GM23338 (cell line): ENCODE results near the gene PDE4D. TPM values are rescaled to one million over a fixed set of nuclear protein-coding genes. Genes with fewer than 3 reads are reported as not detected.

Experiments used
- ATAC-seq: fragments of 200-7000 bp; cut with Tn5 transposase; 3 replicates; pipeline ENCODE4 v1.9.1; 2020
- DNase-seq: peaks from one replicate; pipeline ENCODE4 v3.0.0-alpha.2; 2015; ENCODE audit warnings: low spot score
- H2AFZ ChIP-seq: fragments of 200-600 bp; sonication (generic); 2 replicates; pipeline ENCODE4 v1.8.0; 2016; ENCODE audit warnings: antibody characterized with exemption, mild to moderate bottlenecking, moderate library complexity
- H3F3A ChIP-seq: fragments of 200-600 bp; sonication (generic); replicated peaks from 2 replicates; pipeline ENCODE4 v1.8.0; 2017; ENCODE audit warnings: antibody characterized with exemption, mixed run types, low read depth
- H3K27ac ChIP-seq: fragments of 200-600 bp; sonication (generic); 2 replicates; pipeline ENCODE4 v1.6.1; 2016; ENCODE audit warnings: low read depth
- H3K27me3 ChIP-seq: fragments of 200-600 bp; sonication (generic); 2 replicates; pipeline ENCODE4 v1.8.0; 2016; ENCODE audit warnings: mild to moderate bottlenecking, mixed run types, moderate library complexity; ENCODE audit not compliant: insufficient read depth
- H3K36me3 ChIP-seq: fragments of 200-600 bp; sonication (generic); 2 replicates; pipeline ENCODE4 v1.8.0; 2016; ENCODE audit warnings: mild to moderate bottlenecking; ENCODE audit not compliant: insufficient read depth
- H3K4me1 ChIP-seq: fragments of 200-600 bp; sonication (generic); 2 replicates; pipeline ENCODE4 v1.8.0; 2016; ENCODE audit warnings: mild to moderate bottlenecking, moderate library complexity; ENCODE audit not compliant: insufficient read depth
- H3K4me2 ChIP-seq: fragments of 200-600 bp; sonication (generic); 2 replicates; pipeline ENCODE4 v1.7.1; 2017; ENCODE audit warnings: mixed run types
- H3K4me3 ChIP-seq: fragments of 200-600 bp; sonication (generic); 2 replicates; pipeline ENCODE4 v1.6.1; 2016; ENCODE audit warnings: mixed run types
- H3K79me2 ChIP-seq: fragments of 200-600 bp; sonication (generic); replicated peaks from 2 replicates; pipeline ENCODE4 v1.8.0; 2017; ENCODE audit warnings: mild to moderate bottlenecking; ENCODE audit not compliant: insufficient read depth
- H3K9me2 ChIP-seq: fragments of 200-600 bp; sonication (generic); 2 replicates; pipeline ENCODE4 v1.8.0; 2017; ENCODE audit not compliant: insufficient read depth
- H4K20me1 ChIP-seq: fragments of 200-600 bp; sonication (generic); replicated peaks from 2 replicates; pipeline ENCODE4 v1.8.0; 2017; ENCODE audit warnings: mild to moderate bottlenecking; ENCODE audit not compliant: insufficient read depth
- H3K27ac Mint-ChIP-seq: 2 replicates; pipeline ENCODE4 v1.8.0; 2020; ENCODE audit warnings: inconsistent platforms, mild to moderate bottlenecking, moderate library complexity, mixed read lengths
- H3K27me3 Mint-ChIP-seq: 3 replicates; pipeline ENCODE4 v1.8.0; 2022; ENCODE audit warnings: low read depth, mild to moderate bottlenecking, moderate library complexity, mixed read lengths, inconsistent platforms; ENCODE audit not compliant: insufficient read depth, poor library complexity
- H3K36me3 Mint-ChIP-seq: 3 replicates; pipeline ENCODE4 v1.8.0; 2021; ENCODE audit warnings: low read depth, mild to moderate bottlenecking, inconsistent platforms, moderate library complexity, mixed read lengths
- H3K4me1 Mint-ChIP-seq: 3 replicates; pipeline ENCODE4 v1.8.0; 2020; ENCODE audit warnings: mild to moderate bottlenecking, inconsistent platforms, mixed read lengths
- H3K4me3 Mint-ChIP-seq: 3 replicates; pipeline ENCODE4 v1.8.0; 2021; ENCODE audit warnings: moderate library complexity, mild to moderate bottlenecking, inconsistent platforms, mixed read lengths
- H3K9me3 Mint-ChIP-seq: 3 replicates; pipeline ENCODE4 v1.8.0; 2020; ENCODE audit warnings: moderate library complexity, mild to moderate bottlenecking, inconsistent platforms, mixed read lengths
- CREB1 ChIP-seq: fragments of 250-450 bp; sonication (Bioruptor Pico); IDR thresholded peaks from 2 replicates; pipeline ENCODE4 v1.5.0; 2020; ENCODE audit warnings: low read depth, mild to moderate bottlenecking, moderate library complexity
- EZH2 ChIP-seq: fragments of 200-600 bp; sonication (generic); IDR thresholded peaks from one replicate; pipeline ENCODE4 v1.8.0; 2017; ENCODE audit warnings: antibody characterized with exemption, mild to moderate bottlenecking, low read depth; ENCODE audit not compliant: unreplicated experiment
- EZH2phosphoT487 ChIP-seq: fragments of 200-600 bp; sonication (generic); IDR thresholded peaks from one replicate; pipeline ENCODE4 v1.8.1; 2018; ENCODE audit warnings: antibody characterized with exemption; ENCODE audit not compliant: unreplicated experiment
- JUNB ChIP-seq: IDR thresholded peaks from one replicate; pipeline ENCODE4 v1.6.1; 2016; ENCODE audit warnings: antibody characterized with exemption; ENCODE audit not compliant: unreplicated experiment
- NANOG ChIP-seq: IDR thresholded peaks from 2 replicates; pipeline ENCODE4 v1.6.1; 2016; ENCODE audit warnings: antibody characterized with exemption, borderline replicate concordance
- POLR2AphosphoS5 ChIP-seq: IDR thresholded peaks from 2 replicates; pipeline ENCODE4 v1.6.1; 2016; ENCODE audit warnings: antibody characterized with exemption, low read depth
- STAT1 ChIP-seq: IDR thresholded peaks from one replicate; pipeline ENCODE4 v1.6.1; 2016; ENCODE audit warnings: antibody characterized with exemption; ENCODE audit not compliant: unreplicated experiment
- ZNF114 ChIP-seq: fragments of 250-450 bp; sonication (Bioruptor Pico); IDR thresholded peaks from 2 replicates; pipeline ENCODE4 v1.5.0; 2020; ENCODE audit warnings: mild to moderate bottlenecking, moderate library complexity
- ZNF331 ChIP-seq: fragments of 250-450 bp; sonication (Bioruptor Pico); IDR thresholded peaks from 2 replicates; pipeline ENCODE4 v1.5.0; 2020; ENCODE audit warnings: low read depth, mild to moderate bottlenecking, moderate library complexity
- polyA plus RNA-seq: library from polyadenylated mRNA; unstranded; fragments of >200 nt; fragmentation: Nextera tagmentation; extraction: Ambion mirVana; gene quantifications from 2 replicates; pipeline ENCODE4 v1.2.1, GENCODE V29; 2016
- total RNA-seq: library from RNA; depleted of rRNA; stranded (reverse); fragments of >200 nt; shearing (Covaris generic); gene quantifications from 2 replicates; pipeline ENCODE4 v1.2.3, GENCODE V29; 2014
- TF ChIP-seq, protein P1 (sequence below): IDR thresholded peaks from 2 replicates; pipeline ENCODE4 v1.6.1; 2016; ENCODE audit warnings: antibody characterized with exemption
- TF ChIP-seq, protein P2 (sequence below), 2 experiments: fragments of 200-600 bp in 1 of 2; sonication (generic) in 1 of 2; conservative IDR thresholded peaks; 2 replicates each; pipeline versions ENCODE4 v1.5.1 to v1.6.1; 2016 to 2017; ENCODE audit warnings: antibody characterized with exemption in 2 of 2, low read depth in 2 of 2, mild to moderate bottlenecking in 2 of 2, moderate library complexity in 1 of 2
- TF ChIP-seq, protein P3 (sequence below): IDR thresholded peaks from one replicate; pipeline ENCODE4 v1.6.1; 2018; ENCODE audit warnings: antibody characterized with exemption; ENCODE audit not compliant: unreplicated experiment
- TF ChIP-seq, protein P4 (sequence below): fragments of 250-450 bp; sonication (Bioruptor Pico); IDR thresholded peaks from 2 replicates; pipeline ENCODE4 v1.5.0; 2020; ENCODE audit warnings: mild to moderate bottlenecking, moderate library complexity

Gene PDE4D
- total and polyA plus RNA-seq, 2 experiments from 2014 or later, result 2.1 to 4.7 TPM

DNA sequence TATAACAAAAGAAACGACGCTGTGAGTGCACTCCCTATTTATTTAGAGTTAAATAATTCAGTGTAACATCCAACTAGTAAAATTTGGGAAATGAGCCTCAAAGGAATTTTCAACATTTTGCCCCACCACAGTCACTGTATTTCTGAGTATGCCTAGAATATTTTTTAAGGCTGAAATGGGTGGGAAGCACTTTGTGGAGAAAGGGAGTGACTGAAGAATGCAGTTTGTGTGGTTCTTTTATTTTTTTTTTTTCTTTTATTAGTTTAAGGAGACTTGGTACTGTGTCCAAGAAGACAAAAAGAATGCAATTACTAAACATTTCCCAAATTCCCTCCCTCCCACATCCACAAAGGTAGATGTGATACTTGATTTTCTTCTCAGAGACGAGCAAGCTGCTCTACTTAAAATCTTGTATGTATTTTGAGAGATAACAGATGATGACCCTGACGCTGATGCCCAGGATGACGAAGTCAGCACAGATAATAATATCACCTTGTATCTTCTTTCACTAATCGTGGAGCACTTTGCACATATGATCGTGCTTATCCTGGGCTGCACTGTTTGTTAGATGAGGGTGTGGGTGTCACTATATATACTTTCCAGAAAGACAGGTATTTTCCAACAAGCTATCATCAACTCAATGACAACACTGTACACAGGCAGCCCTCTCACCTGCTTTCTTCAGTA lies 724.3 kb downstream of the PDE4D start:
- H2AFZ ChIP-seq, result no peak overlapping the region
- TF ChIP-seq POLR2AphosphoS5, result no peak
- TF ChIP-seq NANOG, result no peak
- TF ChIP-seq, protein P1, sequence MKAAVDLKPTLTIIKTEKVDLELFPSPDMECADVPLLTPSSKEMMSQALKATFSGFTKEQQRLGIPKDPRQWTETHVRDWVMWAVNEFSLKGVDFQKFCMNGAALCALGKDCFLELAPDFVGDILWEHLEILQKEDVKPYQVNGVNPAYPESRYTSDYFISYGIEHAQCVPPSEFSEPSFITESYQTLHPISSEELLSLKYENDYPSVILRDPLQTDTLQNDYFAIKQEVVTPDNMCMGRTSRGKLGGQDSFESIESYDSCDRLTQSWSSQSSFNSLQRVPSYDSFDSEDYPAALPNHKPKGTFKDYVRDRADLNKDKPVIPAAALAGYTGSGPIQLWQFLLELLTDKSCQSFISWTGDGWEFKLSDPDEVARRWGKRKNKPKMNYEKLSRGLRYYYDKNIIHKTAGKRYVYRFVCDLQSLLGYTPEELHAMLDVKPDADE, result no peak
- no peak for TF ChIP-seq ZNF331 (CRISPR knock-in tag)
- TF ChIP-seq, protein P2, sequence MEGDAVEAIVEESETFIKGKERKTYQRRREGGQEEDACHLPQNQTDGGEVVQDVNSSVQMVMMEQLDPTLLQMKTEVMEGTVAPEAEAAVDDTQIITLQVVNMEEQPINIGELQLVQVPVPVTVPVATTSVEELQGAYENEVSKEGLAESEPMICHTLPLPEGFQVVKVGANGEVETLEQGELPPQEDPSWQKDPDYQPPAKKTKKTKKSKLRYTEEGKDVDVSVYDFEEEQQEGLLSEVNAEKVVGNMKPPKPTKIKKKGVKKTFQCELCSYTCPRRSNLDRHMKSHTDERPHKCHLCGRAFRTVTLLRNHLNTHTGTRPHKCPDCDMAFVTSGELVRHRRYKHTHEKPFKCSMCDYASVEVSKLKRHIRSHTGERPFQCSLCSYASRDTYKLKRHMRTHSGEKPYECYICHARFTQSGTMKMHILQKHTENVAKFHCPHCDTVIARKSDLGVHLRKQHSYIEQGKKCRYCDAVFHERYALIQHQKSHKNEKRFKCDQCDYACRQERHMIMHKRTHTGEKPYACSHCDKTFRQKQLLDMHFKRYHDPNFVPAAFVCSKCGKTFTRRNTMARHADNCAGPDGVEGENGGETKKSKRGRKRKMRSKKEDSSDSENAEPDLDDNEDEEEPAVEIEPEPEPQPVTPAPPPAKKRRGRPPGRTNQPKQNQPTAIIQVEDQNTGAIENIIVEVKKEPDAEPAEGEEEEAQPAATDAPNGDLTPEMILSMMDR (conservative IDR thresholded peaks at IDR 0.05; ENCODE audit: low read depth in 2 of 2), result no peak
- TF ChIP-seq STAT1, result no peak
- TF ChIP-seq ZNF114, result no peak
- no peak for TF ChIP-seq EZH2
- TF ChIP-seq, protein P3, sequence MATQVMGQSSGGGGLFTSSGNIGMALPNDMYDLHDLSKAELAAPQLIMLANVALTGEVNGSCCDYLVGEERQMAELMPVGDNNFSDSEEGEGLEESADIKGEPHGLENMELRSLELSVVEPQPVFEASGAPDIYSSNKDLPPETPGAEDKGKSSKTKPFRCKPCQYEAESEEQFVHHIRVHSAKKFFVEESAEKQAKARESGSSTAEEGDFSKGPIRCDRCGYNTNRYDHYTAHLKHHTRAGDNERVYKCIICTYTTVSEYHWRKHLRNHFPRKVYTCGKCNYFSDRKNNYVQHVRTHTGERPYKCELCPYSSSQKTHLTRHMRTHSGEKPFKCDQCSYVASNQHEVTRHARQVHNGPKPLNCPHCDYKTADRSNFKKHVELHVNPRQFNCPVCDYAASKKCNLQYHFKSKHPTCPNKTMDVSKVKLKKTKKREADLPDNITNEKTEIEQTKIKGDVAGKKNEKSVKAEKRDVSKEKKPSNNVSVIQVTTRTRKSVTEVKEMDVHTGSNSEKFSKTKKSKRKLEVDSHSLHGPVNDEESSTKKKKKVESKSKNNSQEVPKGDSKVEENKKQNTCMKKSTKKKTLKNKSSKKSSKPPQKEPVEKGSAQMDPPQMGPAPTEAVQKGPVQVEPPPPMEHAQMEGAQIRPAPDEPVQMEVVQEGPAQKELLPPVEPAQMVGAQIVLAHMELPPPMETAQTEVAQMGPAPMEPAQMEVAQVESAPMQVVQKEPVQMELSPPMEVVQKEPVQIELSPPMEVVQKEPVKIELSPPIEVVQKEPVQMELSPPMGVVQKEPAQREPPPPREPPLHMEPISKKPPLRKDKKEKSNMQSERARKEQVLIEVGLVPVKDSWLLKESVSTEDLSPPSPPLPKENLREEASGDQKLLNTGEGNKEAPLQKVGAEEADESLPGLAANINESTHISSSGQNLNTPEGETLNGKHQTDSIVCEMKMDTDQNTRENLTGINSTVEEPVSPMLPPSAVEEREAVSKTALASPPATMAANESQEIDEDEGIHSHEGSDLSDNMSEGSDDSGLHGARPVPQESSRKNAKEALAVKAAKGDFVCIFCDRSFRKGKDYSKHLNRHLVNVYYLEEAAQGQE, result no peak
- TF ChIP-seq JUNB, result no peak
- TF ChIP-seq EZH2phosphoT487, result no peak
- TF ChIP-seq, protein P4, sequence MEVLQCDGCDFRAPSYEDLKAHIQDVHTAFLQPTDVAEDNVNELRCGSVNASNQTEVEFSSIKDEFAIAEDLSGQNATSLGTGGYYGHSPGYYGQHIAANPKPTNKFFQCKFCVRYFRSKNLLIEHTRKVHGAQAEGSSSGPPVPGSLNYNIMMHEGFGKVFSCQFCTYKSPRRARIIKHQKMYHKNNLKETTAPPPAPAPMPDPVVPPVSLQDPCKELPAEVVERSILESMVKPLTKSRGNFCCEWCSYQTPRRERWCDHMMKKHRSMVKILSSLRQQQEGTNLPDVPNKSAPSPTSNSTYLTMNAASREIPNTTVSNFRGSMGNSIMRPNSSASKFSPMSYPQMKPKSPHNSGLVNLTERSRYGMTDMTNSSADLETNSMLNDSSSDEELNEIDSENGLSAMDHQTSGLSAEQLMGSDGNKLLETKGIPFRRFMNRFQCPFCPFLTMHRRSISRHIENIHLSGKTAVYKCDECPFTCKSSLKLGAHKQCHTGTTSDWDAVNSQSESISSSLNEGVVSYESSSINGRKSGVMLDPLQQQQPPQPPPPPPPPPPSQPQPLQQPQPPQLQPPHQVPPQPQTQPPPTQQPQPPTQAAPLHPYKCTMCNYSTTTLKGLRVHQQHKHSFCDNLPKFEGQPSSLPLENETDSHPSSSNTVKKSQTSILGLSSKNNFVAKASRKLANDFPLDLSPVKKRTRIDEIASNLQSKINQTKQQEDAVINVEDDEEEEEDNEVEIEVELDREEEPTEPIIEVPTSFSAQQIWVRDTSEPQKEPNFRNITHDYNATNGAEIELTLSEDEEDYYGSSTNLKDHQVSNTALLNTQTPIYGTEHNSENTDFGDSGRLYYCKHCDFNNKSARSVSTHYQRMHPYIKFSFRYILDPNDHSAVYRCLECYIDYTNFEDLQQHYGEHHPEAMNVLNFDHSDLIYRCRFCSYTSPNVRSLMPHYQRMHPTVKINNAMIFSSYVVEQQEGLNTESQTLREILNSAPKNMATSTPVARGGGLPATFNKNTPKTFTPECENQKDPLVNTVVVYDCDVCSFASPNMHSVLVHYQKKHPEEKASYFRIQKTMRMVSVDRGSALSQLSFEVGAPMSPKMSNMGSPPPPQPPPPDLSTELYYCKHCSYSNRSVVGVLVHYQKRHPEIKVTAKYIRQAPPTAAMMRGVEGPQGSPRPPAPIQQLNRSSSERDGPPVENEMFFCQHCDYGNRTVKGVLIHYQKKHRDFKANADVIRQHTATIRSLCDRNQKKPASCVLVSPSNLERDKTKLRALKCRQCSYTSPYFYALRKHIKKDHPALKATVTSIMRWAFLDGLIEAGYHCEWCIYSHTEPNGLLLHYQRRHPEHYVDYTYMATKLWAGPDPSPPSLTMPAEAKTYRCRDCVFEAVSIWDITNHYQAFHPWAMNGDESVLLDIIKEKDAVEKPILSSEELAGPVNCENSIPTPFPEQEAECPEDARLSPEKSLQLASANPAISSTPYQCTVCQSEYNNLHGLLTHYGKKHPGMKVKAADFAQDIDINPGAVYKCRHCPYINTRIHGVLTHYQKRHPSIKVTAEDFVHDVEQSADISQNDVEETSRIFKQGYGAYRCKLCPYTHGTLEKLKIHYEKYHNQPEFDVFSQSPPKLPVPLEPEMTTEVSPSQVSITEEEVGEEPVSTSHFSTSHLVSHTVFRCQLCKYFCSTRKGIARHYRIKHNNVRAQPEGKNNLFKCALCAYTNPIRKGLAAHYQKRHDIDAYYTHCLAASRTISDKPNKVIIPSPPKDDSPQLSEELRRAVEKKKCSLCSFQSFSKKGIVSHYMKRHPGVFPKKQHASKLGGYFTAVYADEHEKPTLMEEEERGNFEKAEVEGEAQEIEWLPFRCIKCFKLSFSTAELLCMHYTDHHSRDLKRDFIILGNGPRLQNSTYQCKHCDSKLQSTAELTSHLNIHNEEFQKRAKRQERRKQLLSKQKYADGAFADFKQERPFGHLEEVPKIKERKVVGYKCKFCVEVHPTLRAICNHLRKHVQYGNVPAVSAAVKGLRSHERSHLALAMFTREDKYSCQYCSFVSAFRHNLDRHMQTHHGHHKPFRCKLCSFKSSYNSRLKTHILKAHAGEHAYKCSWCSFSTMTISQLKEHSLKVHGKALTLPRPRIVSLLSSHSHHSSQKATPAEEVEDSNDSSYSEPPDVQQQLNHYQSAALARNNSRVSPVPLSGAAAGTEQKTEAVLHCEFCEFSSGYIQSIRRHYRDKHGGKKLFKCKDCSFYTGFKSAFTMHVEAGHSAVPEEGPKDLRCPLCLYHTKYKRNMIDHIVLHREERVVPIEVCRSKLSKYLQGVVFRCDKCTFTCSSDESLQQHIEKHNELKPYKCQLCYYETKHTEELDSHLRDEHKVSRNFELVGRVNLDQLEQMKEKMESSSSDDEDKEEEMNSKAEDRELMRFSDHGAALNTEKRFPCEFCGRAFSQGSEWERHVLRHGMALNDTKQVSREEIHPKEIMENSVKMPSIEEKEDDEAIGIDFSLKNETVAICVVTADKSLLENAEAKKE (CRISPR knock-in tag), result no peak
- TF ChIP-seq CREB1 (CRISPR knock-in tag), result no peak
- ATAC-seq (no peak), DNase-seq (no peak)
- H3K27ac Mint-ChIP-seq, result no peak overlapping the region
- no peaks in the 10 kb centered on the region for H3K27me3 ChIP-seq
- H3K79me2 ChIP-seq, result no peaks in the 10 kb centered on the region
- no peak overlapping the region for H3K4me2 ChIP-seq
- H3K36me3 ChIP-seq, result no peaks in the 10 kb centered on the region
- H3F3A ChIP-seq, result no peaks in the 10 kb centered on the region
- no peaks in the 10 kb centered on the region for H3K9me2 ChIP-seq
- no peaks in the 10 kb centered on the region for H3K9me3 Mint-ChIP-seq
- no peaks in the 10 kb centered on the region for H3K36me3 Mint-ChIP-seq
- H3K4me1 ChIP-seq, result peaks cover 7% of the 10 kb centered on the region; the same call in 1 of the 2 replicates
- no peaks in the 10 kb centered on the region for H4K20me1 ChIP-seq
- no peaks in the 10 kb centered on the region for H3K4me1 Mint-ChIP-seq
- no peak overlapping the region for H3K4me3 ChIP-seq
- no peak overlapping the region for H3K4me3 Mint-ChIP-seq
- peaks cover 4% of the 10 kb centered on the region for H3K27me3 Mint-ChIP-seq
- H3K27ac ChIP-seq, result no peak overlapping the region
